A549 (cell line): ENCODE measurements around the gene TMC5. TPM values are rescaled to one million over a fixed set of nuclear protein-coding genes. Genes with fewer than 3 reads are reported as not detected.

Experiments
- ATAC-seq, 2 experiments: fragments of 200-7000 bp in 1 of 2; fragments of >200 bp in 1 of 2; cut with Nextera tagmentation in 1 of 2; cut with Tn5 transposase in 1 of 2; 3 replicates each; pipeline versions ENCODE4 v1.8.0 to v1.9.1; 2018 to 2020; ENCODE audit warnings: mild to moderate bottlenecking in 1 of 2, moderate library complexity in 1 of 2
- CTCF ChIA-PET: fragments of 300-600 bp; sonication (Branson Sonifier 250); formaldehyde crosslinking; extraction: SDS; loops from one replicate; lab custom pipeline; 2021; ENCODE audit warnings: antibody characterized with exemption, inconsistent platforms; lab: Yijun Ruan, JAX
- POLR2A ChIA-PET: fragments of 350-600 bp; formaldehyde crosslinking; extraction: SDS; loops from one replicate; lab custom pipeline; 2021; ENCODE audit warnings: antibody characterized with exemption, inconsistent platforms; lab: Yijun Ruan, JAX
- DNase-seq, 2 experiments: peaks; one replicate each; pipeline versions ENCODE4 v3.0.0 to v3.0.0-alpha.2; 2011 to 2016; ENCODE audit warnings: low read depth in 1 of 2, low spot score in 1 of 2
- FAIRE-seq: peaks from 2 replicates; lab custom pipeline; 2011; peaks lifted over from hg19 to GRCh38; lab: Jason Lieb, UNC
- H3K27ac ChIP-seq, 2 experiments: fragments of >200 bp; sonication (Bioruptor Twin); formaldehyde crosslinking; 3 replicates each; pipeline ENCODE4 v1.5.1; 2016 to 2017
- H3K4me1 ChIP-seq: fragments of >200 bp; sonication (Bioruptor Twin); formaldehyde crosslinking; 3 replicates; pipeline ENCODE4 v1.6.1; 2016
- H3K4me2 ChIP-seq: fragments of >200 bp; sonication (Bioruptor Twin); formaldehyde crosslinking; 3 replicates; pipeline ENCODE4 v1.6.1; 2016
- H3K4me3 ChIP-seq: fragments of >200 bp; sonication (Bioruptor Twin); formaldehyde crosslinking; 3 replicates; pipeline ENCODE4 v1.5.1; 2016
- H3K9me3 ChIP-seq: fragments of >200 bp; sonication (Bioruptor Twin); formaldehyde crosslinking; 3 replicates; pipeline ENCODE4 v1.6.1; 2016
- CBX8 ChIP-seq: fragments of 200-600 bp; sonication (generic); IDR thresholded peaks from 2 replicates; pipeline ENCODE4 v1.6.1; 2016
- CEBPB ChIP-seq, 2 experiments: fragments of >200 bp in 1 of 2; sonication (Bioruptor Twin) in 1 of 2; formaldehyde crosslinking in 1 of 2; IDR thresholded peaks; 2 replicates each; pipeline ENCODE4 v1.6.1; 2012 to 2016
- EHF ChIP-seq: fragments of 250-450 bp; sonication (Bioruptor Pico); IDR thresholded peaks from 2 replicates; pipeline ENCODE4 v1.5.0; 2020; ENCODE audit warnings: mild to moderate bottlenecking
- FOSL2 ChIP-seq, 2 experiments: fragments of 450-650 bp in 1 of 2; fragments of >200 bp in 1 of 2; sonication (Bioruptor Twin) in 1 of 2; formaldehyde crosslinking; IDR thresholded peaks; 2 replicates each; pipeline versions ENCODE4 v1.5.0 to v1.6.1; 2016 to 2020; ENCODE audit warnings: mild to moderate bottlenecking in 1 of 2, moderate library complexity in 1 of 2
- FOXS1 ChIP-seq: fragments of 250-450 bp; sonication (Bioruptor Pico); IDR thresholded peaks from 2 replicates; pipeline ENCODE4 v1.5.0; 2020; ENCODE audit warnings: mild to moderate bottlenecking, moderate library complexity
- KDM1A ChIP-seq: fragments of 200-600 bp; sonication (generic); IDR thresholded peaks from 2 replicates; pipeline ENCODE4 v1.6.1; 2016; ENCODE audit warnings: low read depth, mild to moderate bottlenecking
- KDM5A ChIP-seq: fragments of 200-600 bp; sonication (generic); IDR thresholded peaks from 2 replicates; pipeline ENCODE4 v1.6.1; 2016; ENCODE audit warnings: antibody characterized with exemption, mild to moderate bottlenecking
- MYC ChIP-seq: IDR thresholded peaks from 2 replicates; pipeline ENCODE4 v1.6.1; 2012; ENCODE audit warnings: mild to moderate bottlenecking, inconsistent platforms, low read length, improper control_type of control experiment, borderline replicate concordance
- NFE2L2 ChIP-seq: fragments of 150-350 bp; conservative IDR thresholded peaks from 2 replicates; pipeline ENCODE4 v1.6.1; 2014; ENCODE audit warnings: low read length
- NPAS2 ChIP-seq: fragments of 250-450 bp; sonication (Bioruptor Pico); IDR thresholded peaks from 2 replicates; pipeline ENCODE4 v1.8.0; 2022; ENCODE audit warnings: mild to moderate bottlenecking, moderate library complexity, borderline replicate concordance
- POLR2A ChIP-seq: IDR thresholded peaks from 2 replicates; pipeline ENCODE4 v1.6.1; 2012; ENCODE audit warnings: mild to moderate bottlenecking, low read length
- POLR2AphosphoS2 ChIP-seq: conservative IDR thresholded peaks from 2 replicates; pipeline ENCODE4 v1.6.1; 2012; ENCODE audit warnings: low read length, improper control_type of control experiment, inconsistent platforms
- RCOR1 ChIP-seq: fragments of 150-350 bp; IDR thresholded peaks from 2 replicates; pipeline ENCODE4 v1.6.1; 2014; ENCODE audit warnings: antibody characterized with exemption, low read length, low read depth
- RFX5 ChIP-seq: fragments of 450-650 bp; IDR thresholded peaks from 2 replicates; pipeline ENCODE4 v1.7.1; 2014; ENCODE audit warnings: antibody characterized with exemption, mild to moderate bottlenecking, moderate library complexity
- ZNF302 ChIP-seq: fragments of 250-450 bp; sonication (Bioruptor Pico); IDR thresholded peaks from 2 replicates; pipeline ENCODE4 v1.9.0; 2021; ENCODE audit warnings: inconsistent platforms, mild to moderate bottlenecking, moderate library complexity
- WGBS: methylation state at CpG from one replicate; pipeline ENCODE4 v1.1.6; 2017; ENCODE audit errors: missing lambda C conversion rate; 5-methylcytosine and 5-hydroxymethylcytosine counted together
- polyA plus RNA-seq, 4 experiments: library from polyadenylated mRNA; depleted of rRNA in 3 of 4; stranded (reverse); fragments of >200 nt; fragmentation: RNase III in 1 of 4; extraction: RNeasy Plus Mini Kit Qiagen cat#74134 plus additional on column Dnase treatment in 1 of 4; gene quantifications; 2 replicates in 3 of 4; 3 replicates in 1 of 4; pipeline ENCODE4 v1.2.3, GENCODE V29; 2011 to 2017
- TF ChIP-seq, protein P1 (sequence below): fragments of 250-450 bp; sonication (Bioruptor Pico); IDR thresholded peaks from 2 replicates; pipeline ENCODE4 v1.5.0; 2020; ENCODE audit warnings: low read depth, mild to moderate bottlenecking, moderate library complexity
- TF ChIP-seq, protein P2 (sequence below): fragments of >200 bp; sonication (Bioruptor Twin); formaldehyde crosslinking; IDR thresholded peaks from 3 replicates; pipeline ENCODE4 v1.5.1; 2016
- TF ChIP-seq, protein P3 (sequence below): IDR thresholded peaks from 2 replicates; pipeline ENCODE4 v1.6.1; 2012
- TF ChIP-seq, protein P4 (sequence below): fragments of 150-350 bp; IDR thresholded peaks from 2 replicates; pipeline ENCODE4 v1.6.1; 2014; ENCODE audit warnings: low read depth, mild to moderate bottlenecking, low read length

Gene TMC5
- polyA plus RNA-seq, 2 of the 4 experiments (the other 2 are of a cell fraction) = 8.3 to 17.1 TPM

GRCh38 chr16:19431636-19432340 lies 14.1 kb downstream of the TMC5 start:
- Histone ChIP-seq H3K27ac (peak overlapping the region; percentile 49 to 62), H3K9me3 (no peaks in the 10 kb centered on the region), H3K4me2 (peak overlapping the region; percentile 34; the same call in 1 of the 3 replicates)
- FAIRE-seq (no peak), DNase-seq (no peak)
- ChIA-PET CTCF (interaction anchor here (1.0 to 1.3 kb wide), 3 partner anchors 14 to 123 kb away, joined by 3 to 4 read pairs (median 3); partner anchors contain the start of genes TMC5 and VPS35L), POLR2A (interaction anchor here (0.5 to 1.0 kb wide), 2 partner anchors 38 to 89 kb away, joined by 3 read pairs; no protein-coding TSS in a partner anchor)
- TF ChIP-seq, protein P1, sequence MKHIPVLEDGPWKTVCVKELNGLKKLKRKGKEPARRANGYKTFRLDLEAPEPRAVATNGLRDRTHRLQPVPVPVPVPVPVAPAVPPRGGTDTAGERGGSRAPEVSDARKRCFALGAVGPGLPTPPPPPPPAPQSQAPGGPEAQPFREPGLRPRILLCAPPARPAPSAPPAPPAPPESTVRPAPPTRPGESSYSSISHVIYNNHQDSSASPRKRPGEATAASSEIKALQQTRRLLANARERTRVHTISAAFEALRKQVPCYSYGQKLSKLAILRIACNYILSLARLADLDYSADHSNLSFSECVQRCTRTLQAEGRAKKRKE (CRISPR knock-in tag) = no peak
- TF ChIP-seq MYC (no peak), FOXS1 (no peak), RCOR1 (no peak), KDM5A (no peak), CBX8 (no peak), NFE2L2 (no peak), RFX5 (no peak), POLR2AphosphoS2 (no peak), NPAS2 (CRISPR knock-in tag) (no peak), POLR2A (no peak)
- TF ChIP-seq, protein P2, sequence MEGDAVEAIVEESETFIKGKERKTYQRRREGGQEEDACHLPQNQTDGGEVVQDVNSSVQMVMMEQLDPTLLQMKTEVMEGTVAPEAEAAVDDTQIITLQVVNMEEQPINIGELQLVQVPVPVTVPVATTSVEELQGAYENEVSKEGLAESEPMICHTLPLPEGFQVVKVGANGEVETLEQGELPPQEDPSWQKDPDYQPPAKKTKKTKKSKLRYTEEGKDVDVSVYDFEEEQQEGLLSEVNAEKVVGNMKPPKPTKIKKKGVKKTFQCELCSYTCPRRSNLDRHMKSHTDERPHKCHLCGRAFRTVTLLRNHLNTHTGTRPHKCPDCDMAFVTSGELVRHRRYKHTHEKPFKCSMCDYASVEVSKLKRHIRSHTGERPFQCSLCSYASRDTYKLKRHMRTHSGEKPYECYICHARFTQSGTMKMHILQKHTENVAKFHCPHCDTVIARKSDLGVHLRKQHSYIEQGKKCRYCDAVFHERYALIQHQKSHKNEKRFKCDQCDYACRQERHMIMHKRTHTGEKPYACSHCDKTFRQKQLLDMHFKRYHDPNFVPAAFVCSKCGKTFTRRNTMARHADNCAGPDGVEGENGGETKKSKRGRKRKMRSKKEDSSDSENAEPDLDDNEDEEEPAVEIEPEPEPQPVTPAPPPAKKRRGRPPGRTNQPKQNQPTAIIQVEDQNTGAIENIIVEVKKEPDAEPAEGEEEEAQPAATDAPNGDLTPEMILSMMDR = no peak
- TF ChIP-seq, protein P3, sequence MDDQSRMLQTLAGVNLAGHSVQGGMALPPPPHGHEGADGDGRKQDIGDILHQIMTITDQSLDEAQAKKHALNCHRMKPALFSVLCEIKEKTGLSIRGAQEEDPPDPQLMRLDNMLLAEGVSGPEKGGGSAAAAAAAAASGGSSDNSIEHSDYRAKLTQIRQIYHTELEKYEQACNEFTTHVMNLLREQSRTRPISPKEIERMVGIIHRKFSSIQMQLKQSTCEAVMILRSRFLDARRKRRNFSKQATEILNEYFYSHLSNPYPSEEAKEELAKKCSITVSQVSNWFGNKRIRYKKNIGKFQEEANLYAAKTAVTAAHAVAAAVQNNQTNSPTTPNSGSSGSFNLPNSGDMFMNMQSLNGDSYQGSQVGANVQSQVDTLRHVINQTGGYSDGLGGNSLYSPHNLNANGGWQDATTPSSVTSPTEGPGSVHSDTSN = no peak
- TF ChIP-seq, all 56 proteins: peak for 0
- 85% methylated on average over 6 of the region's 6 CpGs for WGBS
- Histone ChIP-seq H3K4me3 (no peak overlapping the region), H3K4me1 (peaks cover 40% of the 10 kb centered on the region)
- ATAC-seq = no peak

- ChIA-PET CTCF (interaction anchor here (1.0 to 1.3 kb wide), 3 partner anchors 14 to 123 kb away, joined by 3 to 4 read pairs (median 3); partner anchors contain the start of genes TMC5 and VPS35L), POLR2A (interaction anchor here (0.5 to 1.0 kb wide), 3 partner anchors 13 to 88 kb away, joined by 3 read pairs; no protein-coding TSS in a partner anchor)
- DNase-seq (peak; percentile 49 to 90), ATAC-seq (peak; percentile 82 to 93), FAIRE-seq (peak; percentile 70)
- Histone ChIP-seq H3K27ac (peak overlapping the region; percentile 49 to 62), H3K4me3 (no peak overlapping the region), H3K4me1 (peaks cover 40% of the 10 kb centered on the region), H3K9me3 (no peaks in the 10 kb centered on the region), H3K4me2 (peak overlapping the region; percentile 34; the same call in 2 of the 3 replicates)
- TF ChIP-seq CEBPB (IDR thresholded peaks at IDR 0.05) = peak in 1 of 2 experiments; percentile 49; a peak in 1 of 4 replicates
- no peak for TF ChIP-seq NFE2L2
- TF ChIP-seq EHF (CRISPR knock-in tag) = peak; percentile 46; the same call in 1 of the 2 replicates
- TF ChIP-seq FOSL2 (IDR thresholded peaks at IDR 0.05) = no peak
- TF ChIP-seq FOSL2 (CRISPR knock-in tag; IDR thresholded peaks at IDR 0.05) = peak; percentile 20; the same call in 1 of the 2 replicates
- TF ChIP-seq, all 56 proteins: peak for 3
These were observed 14.7 kb downstream of the TMC5 start for GRCh38 chr16:19432429-19432828.

DNA sequence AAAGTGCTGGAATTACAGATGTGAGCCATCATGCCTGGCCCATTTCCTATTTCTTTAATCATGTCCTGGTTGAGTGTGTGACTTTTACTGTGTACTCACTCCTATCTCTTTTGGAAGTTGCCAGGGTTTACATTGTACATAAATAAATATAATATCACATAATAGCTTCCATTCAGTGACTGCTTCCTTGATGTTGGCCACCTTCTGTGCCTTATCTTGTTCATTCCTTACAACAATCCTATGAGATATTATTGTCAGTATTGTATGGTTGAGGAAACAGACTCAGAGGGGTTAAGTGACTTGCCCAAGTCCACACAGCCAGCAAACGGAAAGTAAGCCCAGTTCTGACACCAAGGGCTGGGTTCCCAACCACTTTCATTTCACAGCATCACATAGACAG lies 16.9 kb downstream of the TMC5 start:
- Histone ChIP-seq H3K4me2 (no peak overlapping the region), H3K4me3 (no peak overlapping the region), H3K9me3 (no peaks in the 10 kb centered on the region), H3K4me1 (peaks cover 27% of the 10 kb centered on the region), H3K27ac (no peak overlapping the region)
- 88% methylated on average over 1 of the region's 1 CpG for WGBS
- FAIRE-seq (no peak), ATAC-seq (no peak), DNase-seq (no peak)
- TF ChIP-seq, protein P4, sequence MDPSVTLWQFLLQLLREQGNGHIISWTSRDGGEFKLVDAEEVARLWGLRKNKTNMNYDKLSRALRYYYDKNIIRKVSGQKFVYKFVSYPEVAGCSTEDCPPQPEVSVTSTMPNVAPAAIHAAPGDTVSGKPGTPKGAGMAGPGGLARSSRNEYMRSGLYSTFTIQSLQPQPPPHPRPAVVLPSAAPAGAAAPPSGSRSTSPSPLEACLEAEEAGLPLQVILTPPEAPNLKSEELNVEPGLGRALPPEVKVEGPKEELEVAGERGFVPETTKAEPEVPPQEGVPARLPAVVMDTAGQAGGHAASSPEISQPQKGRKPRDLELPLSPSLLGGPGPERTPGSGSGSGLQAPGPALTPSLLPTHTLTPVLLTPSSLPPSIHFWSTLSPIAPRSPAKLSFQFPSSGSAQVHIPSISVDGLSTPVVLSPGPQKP = no peak
- TF ChIP-seq ZNF302 (CRISPR knock-in tag) = no peak
- no peak for TF ChIP-seq NPAS2 (CRISPR knock-in tag)
- TF ChIP-seq RFX5 = no peak
- no peak for TF ChIP-seq KDM1A
- ChIA-PET POLR2A (no interaction called here), CTCF (interaction anchor here (1.4 kb wide), 1 partner anchor 68 kb away, joined by 6 read pairs; no protein-coding TSS in a partner anchor)
